Bronchial epithelial cell (primary cell): Measurements from ENCODE around the gene PRDM15. TPM values are rescaled to one million over a fixed set of nuclear protein-coding genes. Genes with fewer than 3 reads are reported as not detected.
"Not testable (repeated sequence)": the region's sequence is repeated elsewhere in the genome, so short reads cannot be mapped to it uniquely, and the experiment has no call there.

Experiments used
- DNase-seq: peaks from one replicate; pipeline ENCODE4 v3.0.0-alpha.2; 2010; ENCODE audit warnings: low read depth
- FAIRE-seq: peaks from 2 replicates; lab custom pipeline; 2011; peaks lifted over from hg19 to GRCh38; lab: Jason Lieb, UNC
- H3K27me3 ChIP-seq: 2 replicates; pipeline ENCODE4 v1.5.1; 2011; ENCODE audit warnings: low read length; ENCODE audit not compliant: control insufficient read depth, insufficient read depth
- H3K36me3 ChIP-seq: 2 replicates; pipeline ENCODE4 v1.5.1; 2011; ENCODE audit warnings: low read length; ENCODE audit not compliant: control insufficient read depth, insufficient read depth
- H3K4me3 ChIP-seq: 2 replicates; pipeline ENCODE4 v1.5.1; 2011; ENCODE audit warnings: mild to moderate bottlenecking, low read depth, low read length, control low read depth
- CTCF ChIP-seq: IDR thresholded peaks from 2 replicates; pipeline ENCODE4 v1.5.1; 2011; ENCODE audit warnings: mild to moderate bottlenecking, moderate library complexity, low read length, control low read depth, inconsistent platforms; ENCODE audit not compliant: insufficient read depth, severe bottlenecking
- total RNA-seq: library from RNA; depleted of rRNA; stranded (reverse); fragments of >200 nt; gene quantifications from 2 replicates; pipeline ENCODE4 v1.2.1, GENCODE V29; 2014

Gene PRDM15
- total RNA-seq, 1 donor from 2014 or later = 6.1 TPM

GRCh38 chr21:41795726-41796125 is 83.4 kb downstream of the PRDM15 start:
- H3K27me3 ChIP-seq = no peaks in the 10 kb centered on the region
- FAIRE-seq = no peak
- no peak for TF ChIP-seq CTCF
- peaks cover under 1% of the 10 kb centered on the region for H3K36me3 ChIP-seq
- no peak for DNase-seq
- no peak overlapping the region for H3K4me3 ChIP-seq

GRCh38 chr21:41794600-41794999 is 84.5 kb downstream of the PRDM15 start:
- Histone ChIP-seq H3K4me3 (no peak overlapping the region), H3K27me3 (no peaks in the 10 kb centered on the region), H3K36me3 (no peaks in the 10 kb centered on the region)
- FAIRE-seq (no peak), DNase-seq (no peak)
- no peak for TF ChIP-seq CTCF

- DNase-seq (no peak), FAIRE-seq (no peak)
- TF ChIP-seq CTCF = no peak
- no peaks in the 10 kb centered on the region for H3K27me3 ChIP-seq
- H3K36me3 ChIP-seq = no peaks in the 10 kb centered on the region
- no peak overlapping the region for H3K4me3 ChIP-seq
Measured at GRCh38 chr21:41792711-41793110, 86.4 kb downstream of the PRDM15 start.

GRCh38 chr21:41786509-41786987 is 92.6 kb downstream of the PRDM15 start:
- FAIRE-seq (no peak), DNase-seq (peak; percentile 96)
- Histone ChIP-seq H3K27me3 (no peaks in the 10 kb centered on the region), H3K36me3 (no peaks in the 10 kb centered on the region), H3K4me3 (no peak overlapping the region)
- no peak for TF ChIP-seq CTCF

GRCh38 chr21:41785262-41785661 is 93.9 kb downstream of the PRDM15 start:
- not testable (repeated sequence) for FAIRE-seq, H3K36me3 ChIP-seq, DNase-seq, H3K4me3 ChIP-seq, H3K27me3 ChIP-seq

- FAIRE-seq (no peak), DNase-seq (no peak)
- TF ChIP-seq CTCF = no peak
- Histone ChIP-seq H3K27me3 (no peaks in the 10 kb centered on the region), H3K36me3 (no peaks in the 10 kb centered on the region), H3K4me3 (no peak overlapping the region)
Measured at GRCh38 chr21:41784456-41785102, 94.6 kb downstream of the PRDM15 start.
